Measurements from ENCODE around the gene HTT.

Gene HTT

DNA sequence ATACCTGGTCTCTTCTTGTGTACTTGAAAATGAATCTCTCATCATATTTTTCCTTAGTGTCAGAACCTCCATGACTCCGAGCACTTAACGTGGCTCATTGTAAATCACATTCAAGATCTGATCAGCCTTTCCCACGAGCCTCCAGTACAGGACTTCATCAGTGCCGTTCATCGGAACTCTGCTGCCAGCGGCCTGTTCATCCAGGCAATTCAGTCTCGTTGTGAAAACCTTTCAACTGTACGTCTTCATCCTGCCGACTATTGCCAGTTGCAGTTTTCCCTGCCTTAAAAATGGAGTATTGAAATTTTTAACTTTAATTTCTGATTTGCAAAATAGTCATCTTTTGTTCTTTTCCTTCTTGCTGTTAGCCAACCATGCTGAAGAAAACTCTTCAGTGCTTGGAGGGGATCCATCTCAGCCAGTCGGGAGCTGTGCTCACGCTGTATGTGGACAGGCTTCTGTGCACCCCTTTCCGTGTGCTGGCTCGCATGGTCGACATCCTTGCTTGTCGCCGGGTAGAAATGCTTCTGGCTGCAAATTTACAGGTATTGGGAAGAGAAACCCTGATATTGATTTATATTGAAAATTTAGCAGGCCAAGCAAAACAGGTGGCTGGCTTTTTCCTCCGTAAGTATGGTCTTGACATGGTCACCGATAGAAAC, 132.1 kb downstream of the HTT start:
- Mint-ChIP-seq H3K4me3 (no peak overlapping the region), H3K27ac (no peak overlapping the region), H3K9me3 (no peaks in the 10 kb centered on the region), H3K27me3 (no peaks in the 10 kb centered on the region), H3K36me3 (peaks cover 46 to 72% of the 10 kb centered on the region in 2 donors), H3K4me1 (peaks cover 8 to 13% of the 10 kb centered on the region in 2 donors)
- DNase-seq (no peak), ATAC-seq (replicated peaks) (no peak)

DNA sequence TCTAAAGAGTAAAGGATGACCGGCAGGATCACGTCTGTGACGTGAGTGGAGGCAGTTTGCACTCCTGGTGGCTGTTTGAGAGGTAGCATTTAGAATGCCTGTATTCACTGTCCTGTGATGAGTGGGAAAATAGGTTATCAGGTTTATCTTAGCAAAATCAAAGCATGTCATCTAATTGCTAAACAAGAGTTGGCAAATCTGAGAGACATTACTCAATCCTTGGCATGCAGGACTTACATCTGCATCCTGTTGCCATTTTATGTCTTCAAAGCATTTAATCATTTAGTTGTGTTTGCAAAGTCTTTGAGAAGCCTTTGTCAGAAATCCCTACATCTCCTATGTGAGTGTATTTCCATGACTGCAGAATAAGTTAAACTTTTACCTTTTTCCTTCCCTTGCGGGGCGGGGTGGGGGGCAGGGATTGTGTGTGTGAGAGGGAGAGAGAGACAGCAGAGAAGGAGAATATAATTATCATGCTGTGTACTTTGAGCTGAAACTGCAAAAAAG, 133.1 kb downstream of the HTT start:
- DNase-seq: no peak
- Mint-ChIP-seq H3K27me3 (no peaks in the 10 kb centered on the region), H3K4me3 (no peak overlapping the region), H3K27ac (peak overlapping the region; percentile 47), H3K9me3 (no peaks in the 10 kb centered on the region), H3K36me3 (peaks cover 44 to 65% of the 10 kb centered on the region in 2 donors), H3K4me1 (peaks cover 2 to 3% of the 10 kb centered on the region in 2 donors)
- no peak for ATAC-seq (replicated peaks)

DNA sequence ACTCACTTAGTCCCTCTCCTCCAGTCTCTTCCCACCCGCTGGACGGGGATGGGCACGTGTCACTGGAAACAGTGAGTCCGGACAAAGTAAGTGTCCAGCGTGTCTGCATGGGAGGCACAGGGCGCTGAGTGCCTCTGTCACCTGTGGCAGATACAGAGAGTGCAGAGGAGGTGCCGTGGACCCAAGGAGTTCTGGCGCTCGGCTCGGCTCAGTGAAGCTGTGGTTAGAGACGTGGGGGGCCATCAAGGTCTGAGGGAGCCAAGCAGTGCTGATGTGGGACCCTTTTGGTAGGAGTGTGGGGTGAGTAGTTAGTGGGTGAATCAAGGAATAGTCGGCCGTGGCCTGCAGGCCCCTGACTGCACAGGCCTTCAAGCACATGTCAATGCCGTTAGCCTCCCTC, 134.3 kb downstream of the HTT start:
- Mint-ChIP-seq H3K4me1 (no peaks in the 10 kb centered on the region), H3K27ac (no peak overlapping the region), H3K36me3 (peaks cover 46 to 67% of the 10 kb centered on the region in 2 donors), H3K9me3 (no peaks in the 10 kb centered on the region), H3K27me3 (no peaks in the 10 kb centered on the region), H3K4me3 (no peak overlapping the region)
- no peak for ATAC-seq (replicated peaks)
- DNase-seq: no peak

DNA sequence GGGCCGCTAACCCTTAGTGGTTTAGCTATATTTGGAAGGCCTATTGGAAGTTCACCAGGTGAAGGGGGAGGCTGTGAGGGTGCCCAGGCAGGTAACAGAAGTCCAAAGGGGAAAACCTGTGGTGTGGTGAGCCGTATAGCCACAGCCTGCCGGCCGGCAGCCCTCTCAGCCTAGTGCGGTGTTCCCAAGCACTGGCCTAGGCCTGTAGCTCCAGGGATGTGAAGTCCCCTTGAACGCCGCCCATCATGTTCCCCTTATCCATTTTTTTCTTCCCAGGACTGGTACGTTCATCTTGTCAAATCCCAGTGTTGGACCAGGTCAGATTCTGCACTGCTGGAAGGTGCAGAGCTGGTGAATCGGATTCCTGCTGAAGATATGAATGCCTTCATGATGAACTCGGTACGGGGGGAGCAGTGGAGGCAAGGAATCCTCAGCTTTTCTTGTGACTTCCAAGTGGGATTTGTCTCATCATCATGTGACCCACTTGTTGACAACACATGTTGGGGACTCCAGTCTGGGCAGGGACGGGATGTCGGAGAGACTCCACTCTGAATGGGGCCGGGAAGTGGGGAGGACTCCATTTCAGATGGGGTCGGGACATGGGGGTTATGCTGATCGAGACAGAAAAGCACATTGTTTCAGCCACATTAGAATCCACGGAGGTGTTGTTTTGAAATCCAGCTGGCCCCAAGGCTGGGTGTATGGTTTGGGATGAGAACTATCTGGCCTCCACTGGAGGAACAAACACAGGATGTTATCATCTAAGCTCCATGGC, 135.3 kb downstream of the HTT start:
- DNase-seq (no peak), ATAC-seq (replicated peaks) (no peak)
- H3K27me3 Mint-ChIP-seq: no peaks in the 10 kb centered on the region
- H3K4me3 Mint-ChIP-seq: no peak overlapping the region
- no peaks in the 10 kb centered on the region for H3K4me1 Mint-ChIP-seq
- peak overlapping the region; percentile 17 for H3K27ac Mint-ChIP-seq
- H3K9me3 Mint-ChIP-seq: no peaks in the 10 kb centered on the region
- peaks cover 40 to 63% of the 10 kb centered on the region in 2 donors for H3K36me3 Mint-ChIP-seq

DNA sequence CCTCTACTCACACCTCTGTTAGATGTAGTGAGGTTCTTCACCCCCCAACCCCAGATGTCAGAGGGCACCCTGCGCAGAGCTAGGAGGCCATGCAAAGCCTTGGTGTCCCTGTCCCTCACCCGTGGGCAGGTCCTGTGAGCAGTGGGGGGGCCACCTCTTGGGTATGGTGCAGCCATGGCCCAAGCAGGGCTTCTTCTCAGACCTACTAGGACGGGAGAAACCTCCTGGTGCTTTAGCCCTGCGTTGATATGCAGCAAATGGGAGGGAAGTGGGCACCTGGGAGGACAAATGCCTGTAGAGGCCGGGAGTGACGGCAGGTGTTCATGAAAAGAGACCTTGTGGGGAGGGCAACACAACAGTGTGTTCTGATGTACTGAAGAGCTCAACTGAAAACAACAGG, 136.0 kb downstream of the HTT start:
- no peaks in the 10 kb centered on the region for H3K27me3 Mint-ChIP-seq
- ATAC-seq (replicated peaks): no peak
- DNase-seq: no peak
- no peaks in the 10 kb centered on the region for H3K4me1 Mint-ChIP-seq
- H3K27ac Mint-ChIP-seq: peak overlapping the region; percentile 37
- no peak overlapping the region for H3K4me3 Mint-ChIP-seq
- no peaks in the 10 kb centered on the region for H3K9me3 Mint-ChIP-seq
- H3K36me3 Mint-ChIP-seq: peaks cover 40 to 70% of the 10 kb centered on the region in 2 donors

DNA sequence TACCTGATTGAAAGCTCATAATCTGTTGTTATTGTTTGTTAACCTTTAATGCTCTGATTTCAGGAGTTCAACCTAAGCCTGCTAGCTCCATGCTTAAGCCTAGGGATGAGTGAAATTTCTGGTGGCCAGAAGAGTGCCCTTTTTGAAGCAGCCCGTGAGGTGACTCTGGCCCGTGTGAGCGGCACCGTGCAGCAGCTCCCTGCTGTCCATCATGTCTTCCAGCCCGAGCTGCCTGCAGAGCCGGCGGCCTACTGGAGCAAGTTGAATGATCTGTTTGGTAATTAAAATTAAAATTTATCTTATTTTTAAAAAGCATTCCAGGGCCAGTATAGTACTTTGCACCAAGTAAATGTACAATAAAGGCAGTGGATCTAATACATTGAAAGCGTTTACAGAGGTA, 137.4 kb downstream of the HTT start:
- no peaks in the 10 kb centered on the region for H3K27me3 Mint-ChIP-seq

DNA sequence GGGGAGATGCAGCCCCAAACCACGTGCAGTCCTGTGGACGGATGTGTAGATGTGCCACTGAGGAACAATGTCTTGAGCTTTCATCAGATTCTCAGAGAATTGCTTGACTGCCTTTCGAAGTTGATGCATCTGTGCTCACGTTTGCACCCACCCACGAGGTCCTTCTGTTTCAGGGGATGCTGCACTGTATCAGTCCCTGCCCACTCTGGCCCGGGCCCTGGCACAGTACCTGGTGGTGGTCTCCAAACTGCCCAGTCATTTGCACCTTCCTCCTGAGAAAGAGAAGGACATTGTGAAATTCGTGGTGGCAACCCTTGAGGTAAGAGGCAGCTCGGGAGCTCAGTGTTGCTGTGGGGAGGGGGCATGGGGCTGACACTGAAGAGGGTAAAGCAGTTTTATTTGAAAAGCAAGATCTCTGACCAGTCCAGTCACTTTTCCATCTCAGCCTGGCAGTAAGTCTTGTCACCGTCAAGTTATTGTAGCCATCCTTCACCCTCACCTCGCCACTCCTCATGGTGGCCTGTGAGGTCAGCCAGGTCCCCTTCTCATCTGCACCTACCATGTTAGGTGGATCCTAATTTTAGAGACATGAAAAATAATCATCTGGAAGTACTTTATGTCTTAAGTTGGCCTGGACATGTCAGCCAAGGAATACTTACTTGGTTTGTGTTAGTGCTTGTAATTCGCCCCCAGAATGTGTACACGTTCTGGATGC, 138.1 kb downstream of the HTT start:
- peaks cover 41 to 68% of the 10 kb centered on the region in 2 donors for H3K36me3 Mint-ChIP-seq
- H3K27ac Mint-ChIP-seq: no peak overlapping the region

More for the DNA sequence above, 137.4 kb downstream of the HTT start:
- no peaks in the 10 kb centered on the region for H3K4me1 Mint-ChIP-seq
- no peak for ATAC-seq (replicated peaks)
- no peak overlapping the region for H3K27ac Mint-ChIP-seq
- no peaks in the 10 kb centered on the region for H3K9me3 Mint-ChIP-seq
- DNase-seq: no peak
- peaks cover 39 to 69% of the 10 kb centered on the region in 2 donors for H3K36me3 Mint-ChIP-seq
- no peak overlapping the region for H3K4me3 Mint-ChIP-seq

DNA sequence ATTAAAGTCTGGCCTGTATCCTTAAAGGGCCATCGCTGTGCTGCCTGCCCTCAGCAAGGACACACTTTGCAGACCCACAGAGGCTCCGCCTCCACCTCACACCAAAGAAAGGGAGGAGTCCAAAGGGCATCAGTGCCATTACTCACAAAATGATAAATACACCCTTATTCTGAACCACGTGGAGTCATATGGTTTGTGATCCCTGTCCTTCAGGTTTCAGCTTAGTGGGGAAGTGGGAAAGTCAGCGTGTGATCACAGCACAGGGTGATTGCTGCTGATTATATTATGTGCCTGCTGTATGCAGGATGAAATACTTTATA, 138.6 kb downstream of the HTT start:
- peaks cover 43 to 66% of the 10 kb centered on the region in 2 donors for H3K36me3 Mint-ChIP-seq

More for the DNA sequence above, 138.1 kb downstream of the HTT start:
- DNase-seq (no peak), ATAC-seq (replicated peaks) (no peak)
- Mint-ChIP-seq H3K4me3 (no peak overlapping the region), H3K4me1 (no peaks in the 10 kb centered on the region), H3K27me3 (no peaks in the 10 kb centered on the region), H3K9me3 (no peaks in the 10 kb centered on the region)

DNA sequence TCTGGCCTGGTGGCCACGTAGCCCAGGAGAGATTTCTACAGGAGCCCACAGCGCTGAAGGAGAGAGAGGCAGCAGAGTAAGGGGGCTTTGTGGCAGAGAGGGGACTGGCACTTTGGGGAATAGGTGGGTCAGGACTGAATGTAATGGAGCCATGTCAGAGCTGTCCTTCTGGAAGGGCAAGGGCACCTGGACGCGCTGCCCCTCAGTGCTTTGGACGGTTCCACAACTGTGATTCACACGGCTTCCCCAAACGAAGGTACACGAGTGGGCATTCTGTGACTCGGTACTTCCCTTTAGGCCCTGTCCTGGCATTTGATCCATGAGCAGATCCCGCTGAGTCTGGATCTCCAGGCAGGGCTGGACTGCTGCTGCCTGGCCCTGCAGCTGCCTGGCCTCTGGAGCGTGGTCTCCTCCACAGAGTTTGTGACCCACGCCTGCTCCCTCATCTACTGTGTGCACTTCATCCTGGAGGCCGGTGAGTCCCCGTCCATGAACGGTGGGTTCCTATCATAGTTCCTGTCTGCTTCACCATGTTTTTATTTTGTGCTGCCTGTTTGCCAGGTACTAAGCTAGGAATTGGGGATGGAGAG, 139.3 kb downstream of the HTT start:
- peaks cover 42 to 64% of the 10 kb centered on the region in 2 donors for H3K36me3 Mint-ChIP-seq
- no peaks in the 10 kb centered on the region for H3K9me3 Mint-ChIP-seq
- H3K27ac Mint-ChIP-seq: no peak overlapping the region
- ATAC-seq (replicated peaks): no peak
- no peak overlapping the region for H3K4me3 Mint-ChIP-seq
- no peak for DNase-seq
- peaks cover 0 to 3% of the 10 kb centered on the region in 2 donors for H3K4me1 Mint-ChIP-seq
- no peaks in the 10 kb centered on the region for H3K27me3 Mint-ChIP-seq

More for the DNA sequence above, 138.6 kb downstream of the HTT start:
- H3K4me1 Mint-ChIP-seq: no peaks in the 10 kb centered on the region
- H3K27ac Mint-ChIP-seq: no peak overlapping the region
- DNase-seq: no peak
- no peak overlapping the region for H3K4me3 Mint-ChIP-seq
- ATAC-seq (replicated peaks): no peak
- H3K9me3 Mint-ChIP-seq: no peaks in the 10 kb centered on the region
- no peaks in the 10 kb centered on the region for H3K27me3 Mint-ChIP-seq

DNA sequence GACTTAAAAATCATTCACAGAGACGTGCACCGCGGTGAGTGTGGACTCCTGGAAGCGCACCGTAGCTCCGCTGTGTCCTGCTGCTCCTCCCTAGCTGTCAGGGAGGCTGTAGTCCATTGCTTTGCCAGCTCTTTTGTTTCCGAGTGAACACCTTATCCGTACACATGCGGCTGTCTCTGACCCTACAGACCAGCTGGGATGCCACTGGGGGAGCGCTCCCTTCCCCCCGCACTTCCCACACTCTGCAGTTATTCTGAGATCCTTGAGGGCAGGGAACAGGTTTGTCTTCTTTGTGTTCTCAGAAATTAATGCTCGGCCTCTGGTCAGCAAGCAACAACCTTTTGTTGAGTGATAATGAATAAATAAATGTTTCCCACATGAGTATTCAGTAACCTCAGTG, 140.8 kb downstream of the HTT start:
- no peak overlapping the region for H3K27ac Mint-ChIP-seq
- H3K27me3 Mint-ChIP-seq: no peaks in the 10 kb centered on the region
- no peaks in the 10 kb centered on the region for H3K9me3 Mint-ChIP-seq
- peaks cover 0 to 3% of the 10 kb centered on the region in 2 donors for H3K4me1 Mint-ChIP-seq
- H3K4me3 Mint-ChIP-seq: no peak overlapping the region
- no peak for ATAC-seq (replicated peaks)
- peaks cover 37 to 63% of the 10 kb centered on the region in 2 donors for H3K36me3 Mint-ChIP-seq
- DNase-seq: no peak

DNA sequence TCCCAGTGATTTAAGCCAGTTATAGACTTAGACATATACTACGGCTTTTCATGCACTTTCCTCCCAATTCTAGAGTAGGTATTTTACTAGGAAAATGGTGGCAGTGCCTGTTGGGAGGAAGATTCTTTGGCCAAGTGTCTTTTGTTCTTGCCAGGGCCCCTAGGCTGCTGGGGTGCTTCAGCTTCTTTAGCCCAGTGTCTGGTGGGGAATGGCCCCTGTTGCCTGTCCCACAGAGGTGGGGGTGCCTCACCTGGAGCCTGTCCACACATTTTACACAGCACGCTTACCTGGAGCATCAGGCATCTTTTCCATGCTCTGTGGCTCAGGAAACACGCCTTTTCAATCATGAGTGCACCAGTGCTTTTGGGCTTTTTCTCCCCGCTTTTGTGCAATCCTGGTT, 141.3 kb downstream of the HTT start:
- peaks cover 0 to 3% of the 10 kb centered on the region in 2 donors for H3K4me1 Mint-ChIP-seq
- H3K36me3 Mint-ChIP-seq: peaks cover 33 to 59% of the 10 kb centered on the region in 2 donors
- no peak for DNase-seq
- no peak overlapping the region for H3K4me3 Mint-ChIP-seq
- H3K9me3 Mint-ChIP-seq: no peaks in the 10 kb centered on the region
- no peak for ATAC-seq (replicated peaks)
- no peaks in the 10 kb centered on the region for H3K27me3 Mint-ChIP-seq
- no peak overlapping the region for H3K27ac Mint-ChIP-seq

DNA sequence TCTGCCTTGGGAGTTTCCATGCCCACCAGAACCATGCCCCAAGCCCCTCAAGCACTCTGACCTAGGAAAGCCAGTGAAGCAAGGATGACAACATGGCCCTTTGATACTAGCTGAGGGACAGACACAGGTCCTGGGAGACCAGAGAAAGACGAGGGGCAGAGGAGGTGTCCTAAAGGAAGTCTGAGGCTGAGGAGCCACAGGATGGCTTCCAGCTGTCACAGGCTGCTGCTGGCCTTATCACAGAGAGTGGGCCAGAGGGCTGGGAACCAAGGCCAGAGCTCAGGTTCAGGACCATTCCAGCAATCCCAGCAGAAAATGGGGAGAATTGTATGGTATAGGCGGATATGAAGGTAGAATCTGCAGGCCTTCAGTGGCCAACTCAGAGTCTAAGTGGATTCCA, 142.8 kb downstream of the HTT start:
- DNase-seq: no peak
- H3K27me3 Mint-ChIP-seq: no peaks in the 10 kb centered on the region
- H3K4me1 Mint-ChIP-seq: peaks cover 0 to 3% of the 10 kb centered on the region in 2 donors
- H3K4me3 Mint-ChIP-seq: no peak overlapping the region
- no peak for ATAC-seq (replicated peaks)
- H3K27ac Mint-ChIP-seq: peak overlapping the region; percentile 14
- H3K9me3 Mint-ChIP-seq: no peaks in the 10 kb centered on the region
- H3K36me3 Mint-ChIP-seq: peaks cover 45 to 69% of the 10 kb centered on the region in 2 donors

DNA sequence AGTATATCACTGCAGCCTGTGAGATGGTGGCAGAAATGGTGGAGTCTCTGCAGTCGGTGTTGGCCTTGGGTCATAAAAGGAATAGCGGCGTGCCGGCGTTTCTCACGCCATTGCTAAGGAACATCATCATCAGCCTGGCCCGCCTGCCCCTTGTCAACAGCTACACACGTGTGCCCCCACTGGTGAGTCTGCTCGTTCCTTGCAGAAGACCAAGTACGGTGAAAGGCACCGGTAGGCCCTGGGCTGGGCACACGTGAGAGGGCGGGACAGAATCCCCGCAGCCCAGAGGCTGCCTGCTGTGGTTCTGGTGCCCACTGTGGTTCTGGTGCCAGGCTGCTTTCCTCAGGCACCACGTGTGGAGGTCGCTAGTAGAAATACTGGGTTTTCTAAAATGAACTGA, 143.3 kb downstream of the HTT start:
- peaks cover 45 to 69% of the 10 kb centered on the region in 2 donors for H3K36me3 Mint-ChIP-seq
- H3K9me3 Mint-ChIP-seq: no peaks in the 10 kb centered on the region
- no peak overlapping the region for H3K4me3 Mint-ChIP-seq
- H3K4me1 Mint-ChIP-seq: peaks cover 0 to 3% of the 10 kb centered on the region in 2 donors
- ATAC-seq (replicated peaks): no peak
- DNase-seq: no peak
- no peaks in the 10 kb centered on the region for H3K27me3 Mint-ChIP-seq
- H3K27ac Mint-ChIP-seq: peak overlapping the region; percentile 14

Measured in stimulated activated naive B cell treated with anti-CD40 and anti-IgM and Interleukin-4, amounts not matched to agents 10 μg/mL and 1 μg/mL and 100 μg/mL, for 72 hours (primary cell).